ENCODE measurements around the gene ALOX5AP.
"Not testable (repeated sequence)": the region's sequence is repeated elsewhere in the genome, so short reads cannot be mapped to it uniquely, and the experiment has no call there.

The ALOX5AP gene

GRCh38 chr13:30737511-30738337, 2.4 kb downstream of the ALOX5AP start:
- DNase-seq (ENCODE audit: low spot score): no peak

GRCh38 chr13:30738526-30739236, 3.3 kb downstream of the ALOX5AP start:
- DNase-seq (ENCODE audit: low spot score): no peak

- DNase-seq (ENCODE audit: low spot score): no peak
These were observed 3.8 kb downstream of the ALOX5AP start for GRCh38 chr13:30739237-30739528.

GRCh38 chr13:30739761-30740642, 4.7 kb downstream of the ALOX5AP start:
- peak; percentile 63 for DNase-seq (ENCODE audit: low spot score)

GRCh38 chr13:30742901-30743300, 7.6 kb downstream of the ALOX5AP start:
- no peak for DNase-seq (ENCODE audit: low spot score)

- DNase-seq (ENCODE audit: low spot score): peak; percentile 89
These were observed 8.1 kb downstream of the ALOX5AP start for GRCh38 chr13:30743319-30744055.

GRCh38 chr13:30744056-30744680, 8.8 kb downstream of the ALOX5AP start:
- peak; percentile 24 for DNase-seq (ENCODE audit: low spot score)

GRCh38 chr13:30744681-30745077, 9.3 kb downstream of the ALOX5AP start:
- DNase-seq (ENCODE audit: low spot score): no peak

- no peak for DNase-seq (ENCODE audit: low spot score)
These were observed 10.8 kb downstream of the ALOX5AP start for GRCh38 chr13:30745906-30746686.

- DNase-seq (ENCODE audit: low spot score): no peak
These were observed 11.4 kb downstream of the ALOX5AP start for GRCh38 chr13:30746791-30747190.

- not testable (repeated sequence) for DNase-seq (ENCODE audit: low spot score)
These were observed 12.5 kb downstream of the ALOX5AP start for GRCh38 chr13:30747845-30748244.

- DNase-seq (ENCODE audit: low spot score): no peak
These were observed 13.4 kb downstream of the ALOX5AP start for GRCh38 chr13:30748717-30749116.

- DNase-seq (ENCODE audit: low spot score): no peak
These were observed 14.7 kb downstream of the ALOX5AP start for GRCh38 chr13:30750036-30750435.

- no peak for DNase-seq (ENCODE audit: low spot score)
These were observed 16.0 kb downstream of the ALOX5AP start for GRCh38 chr13:30751183-30751933.

GRCh38 chr13:30752201-30752797, 17.0 kb downstream of the ALOX5AP start:
- DNase-seq (ENCODE audit: low spot score): peak; percentile 32

GRCh38 chr13:30753030-30753616, 17.8 kb downstream of the ALOX5AP start:
- DNase-seq (ENCODE audit: low spot score): no peak

- no peak for DNase-seq (ENCODE audit: low spot score)
These were observed 20.3 kb downstream of the ALOX5AP start for GRCh38 chr13:30755678-30756077.

- DNase-seq (ENCODE audit: low spot score): no peak
These were observed 21.8 kb downstream of the ALOX5AP start for GRCh38 chr13:30757026-30757742.

Data from hepatic stellate cell (primary cell).